Stimulated activated CD4-positive, alpha-beta T cell treated with anti-CD3 and anti-CD28 coated beads, Interleukin-12 subunit alpha, Interleukin-12 subunit beta, amount 100 ng/mL, for 24 hours (primary cell): ENCODE results near the gene CARD11.
"Not testable (repeated sequence)": the region's sequence is repeated elsewhere in the genome, so short reads cannot be mapped to it uniquely, and the experiment has no call there.

ENCODE experiments used
- DNase-seq, 2 experiments: peaks; one replicate each; pipeline ENCODE4 v3.0.0-alpha.2; 2020; ENCODE audit warnings: low read depth in 2 of 2

CARD11 gene

GRCh38 chr7:2926120-2926895, 117.4 kb downstream of the CARD11 start:
- DNase-seq = no peak

GRCh38 chr7:2924866-2925840, 118.5 kb downstream of the CARD11 start:
- no peak for DNase-seq

- DNase-seq = no peak
These were observed 119.6 kb downstream of the CARD11 start for GRCh38 chr7:2923886-2924574.

- no peak for DNase-seq
These were observed 120.3 kb downstream of the CARD11 start for GRCh38 chr7:2923291-2923781.

GRCh38 chr7:2922866-2923265, 120.8 kb downstream of the CARD11 start:
- DNase-seq = no peak

GRCh38 chr7:2922348-2922691, 121.3 kb downstream of the CARD11 start:
- no peak for DNase-seq

- no peak for DNase-seq
These were observed 121.9 kb downstream of the CARD11 start for GRCh38 chr7:2921653-2922347.

- DNase-seq = no peak
These were observed 122.6 kb downstream of the CARD11 start for GRCh38 chr7:2920956-2921652.

- DNase-seq = not testable (repeated sequence)
These were observed 123.2 kb downstream of the CARD11 start for GRCh38 chr7:2920480-2920879.

- no peak for DNase-seq
These were observed 123.6 kb downstream of the CARD11 start for GRCh38 chr7:2920041-2920440.

- DNase-seq = no peak
These were observed 124.4 kb downstream of the CARD11 start for GRCh38 chr7:2919256-2919655.

- DNase-seq = no peak
These were observed 125.3 kb downstream of the CARD11 start for GRCh38 chr7:2918406-2918805.

GRCh38 chr7:2915023-2915422, 128.6 kb downstream of the CARD11 start:
- no peak for DNase-seq

- no peak for DNase-seq
These were observed 129.8 kb downstream of the CARD11 start for GRCh38 chr7:2913760-2914387.

GRCh38 chr7:2912684-2913439, 130.8 kb downstream of the CARD11 start:
- DNase-seq = no peak

- no peak for DNase-seq
These were observed 132.2 kb downstream of the CARD11 start for GRCh38 chr7:2911466-2911865.

- DNase-seq = no peak
These were observed 134.1 kb downstream of the CARD11 start for GRCh38 chr7:2909471-2910039.

GRCh38 chr7:2909043-2909442, 134.6 kb downstream of the CARD11 start:
- no peak for DNase-seq

- DNase-seq = no peak
These were observed 135.5 kb downstream of the CARD11 start for GRCh38 chr7:2908103-2908683.
